Mammary epithelial cell (primary cell): ENCODE results near the gene PIK3C2G.

Experiments
- EZH2 ChIP-seq: IDR thresholded peaks from 2 replicates; pipeline ENCODE4 v1.6.1; 2012; ENCODE audit warnings: low read length, inconsistent platforms, borderline replicate concordance
- TF ChIP-seq, protein P1 (sequence below), 2 donors: IDR thresholded peaks in 1 of 2; conservative IDR thresholded peaks in 1 of 2; 2 replicates each; pipeline ENCODE4 v1.5.1; 2011 to 2012; ENCODE audit warnings: inconsistent platforms in 2 of 2, low read length in 2 of 2, mild to moderate bottlenecking in 2 of 2, control low read depth in 1 of 2, low read depth in 1 of 2; ENCODE audit not compliant: insufficient read depth in 1 of 2; ENCODE audit errors: extremely low read depth in 1 of 2

DNA sequence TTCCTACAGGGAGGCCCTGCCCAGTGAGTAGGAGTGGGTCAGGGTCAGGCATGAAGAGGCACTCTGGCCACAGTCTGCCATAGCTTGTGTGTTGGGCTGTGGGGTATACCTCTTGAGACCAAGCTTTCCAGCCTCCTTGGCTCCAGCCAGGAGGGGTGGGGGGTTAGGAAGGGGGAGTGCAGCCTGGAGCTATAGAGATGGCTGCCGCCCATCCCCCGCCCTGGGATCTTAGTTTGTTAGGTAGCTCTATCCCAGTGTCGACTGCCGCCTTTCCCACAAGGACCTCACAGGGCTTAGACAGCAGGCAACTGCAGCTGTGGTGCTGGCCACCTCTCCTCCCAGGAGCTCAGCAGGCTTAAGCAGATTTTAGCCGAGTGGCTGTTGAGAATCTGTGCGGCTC is 260.1 kb downstream of the PIK3C2G start:
- TF ChIP-seq, protein P1, sequence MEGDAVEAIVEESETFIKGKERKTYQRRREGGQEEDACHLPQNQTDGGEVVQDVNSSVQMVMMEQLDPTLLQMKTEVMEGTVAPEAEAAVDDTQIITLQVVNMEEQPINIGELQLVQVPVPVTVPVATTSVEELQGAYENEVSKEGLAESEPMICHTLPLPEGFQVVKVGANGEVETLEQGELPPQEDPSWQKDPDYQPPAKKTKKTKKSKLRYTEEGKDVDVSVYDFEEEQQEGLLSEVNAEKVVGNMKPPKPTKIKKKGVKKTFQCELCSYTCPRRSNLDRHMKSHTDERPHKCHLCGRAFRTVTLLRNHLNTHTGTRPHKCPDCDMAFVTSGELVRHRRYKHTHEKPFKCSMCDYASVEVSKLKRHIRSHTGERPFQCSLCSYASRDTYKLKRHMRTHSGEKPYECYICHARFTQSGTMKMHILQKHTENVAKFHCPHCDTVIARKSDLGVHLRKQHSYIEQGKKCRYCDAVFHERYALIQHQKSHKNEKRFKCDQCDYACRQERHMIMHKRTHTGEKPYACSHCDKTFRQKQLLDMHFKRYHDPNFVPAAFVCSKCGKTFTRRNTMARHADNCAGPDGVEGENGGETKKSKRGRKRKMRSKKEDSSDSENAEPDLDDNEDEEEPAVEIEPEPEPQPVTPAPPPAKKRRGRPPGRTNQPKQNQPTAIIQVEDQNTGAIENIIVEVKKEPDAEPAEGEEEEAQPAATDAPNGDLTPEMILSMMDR (conservative IDR thresholded peaks at IDR 0.05 in 1 of 2, IDR thresholded peaks at IDR 0.05 in 1 of 2; ENCODE audit: extremely low read depth in 1 of 2, insufficient read depth in 1 of 2, low read depth in 1 of 2, low read length in 2 of 2): no peak
- no peak for TF ChIP-seq EZH2
